Endothelial cell of umbilical vein (primary cell): ENCODE results near the gene PCGF6. TPM values are rescaled to one million over a fixed set of nuclear protein-coding genes. Genes with fewer than 3 reads are reported as not detected.

Experiments used
- BruUV-seq: library from RNA; stranded (reverse); fragments of 400-500 nt; replicated peaks from 2 replicates; lab custom pipeline; 2021; lab: Mats Ljungman, UMichigan
- CTCF ChIA-PET: fragments of 300-600, 350-600 bp; sonication (Branson Sonifier 250); formaldehyde crosslinking; loops from one replicate; lab custom pipeline; 2021; ENCODE audit warnings: antibody characterized with exemption, inconsistent platforms; lab: Charles Lee
- POLR2A ChIA-PET: fragments of 300-600, 350-600 bp; sonication (Branson Sonifier 250); formaldehyde crosslinking; loops from one replicate; lab custom pipeline; 2021; ENCODE audit warnings: antibody characterized with exemption, inconsistent platforms; lab: Charles Lee
- DNase-seq: peaks from one replicate; pipeline ENCODE4 v3.0.0-alpha.2; 2011; ENCODE audit warnings: low read depth, low spot score
- FAIRE-seq: peaks from 2 replicates; lab custom pipeline; 2011; peaks lifted over from hg19 to GRCh38; lab: Jason Lieb, UNC
- H2AFZ ChIP-seq: 2 replicates; pipeline ENCODE4 v1.6.0; 2012; ENCODE audit warnings: low read depth, low read length, control low read depth, inconsistent platforms
- H3K27ac ChIP-seq: 2 replicates; pipeline ENCODE4 v1.5.1; 2011; ENCODE audit warnings: low read depth, mild to moderate bottlenecking, control low read depth, low read length, moderate library complexity; ENCODE audit not compliant: insufficient read depth
- H3K27me3 ChIP-seq, 2 experiments: 2 replicates each; pipeline versions ENCODE4 v1.6.0 to v1.6.1; 2011; ENCODE audit warnings: low read length in 2 of 2, mixed read lengths in 1 of 2; ENCODE audit not compliant: control insufficient read depth in 2 of 2, insufficient read depth in 2 of 2
- H3K36me3 ChIP-seq, 2 experiments: 2 replicates in 1 of 2; 3 replicates in 1 of 2; pipeline ENCODE4 v1.5.1; 2011; ENCODE audit warnings: low read length in 2 of 2, mild to moderate bottlenecking in 1 of 2, moderate library complexity in 1 of 2; ENCODE audit not compliant: control insufficient read depth in 2 of 2, insufficient read depth in 2 of 2; ENCODE audit errors: extremely low read depth in 1 of 2
- H3K4me1 ChIP-seq: 3 replicates; pipeline ENCODE4 v1.5.1; 2011; ENCODE audit warnings: mild to moderate bottlenecking, low read length; ENCODE audit not compliant: control insufficient read depth, insufficient read depth; ENCODE audit errors: extremely low read depth
- H3K4me2 ChIP-seq: 2 replicates; pipeline ENCODE4 v1.6.1; 2011; ENCODE audit warnings: low read length, control low read depth, mixed read lengths; ENCODE audit not compliant: insufficient read depth
- H3K4me3 ChIP-seq, 3 experiments: fragments of 200-600 bp in 1 of 3; sonication (generic), shearing (Covaris generic) in 1 of 3; replicated peaks in 1 of 3; 2 replicates each; pipeline ENCODE4 v1.5.1; 2011 to 2016; ENCODE audit warnings: control low read depth in 3 of 3, low read length in 3 of 3, mild to moderate bottlenecking in 2 of 3, inconsistent platforms in 1 of 3, low read depth in 1 of 3, moderate library complexity in 1 of 3; ENCODE audit not compliant: insufficient read depth in 1 of 3
- H3K79me2 ChIP-seq: 2 replicates; pipeline ENCODE4 v1.6.0; 2012; ENCODE audit warnings: low read length, inconsistent platforms; ENCODE audit not compliant: control insufficient read depth, insufficient read depth
- H3K9ac ChIP-seq: replicated peaks from 2 replicates; pipeline ENCODE3; 2011; ENCODE audit warnings: low read length, control low read depth; ENCODE audit not compliant: insufficient read depth; ENCODE audit errors: extremely low read depth
- H3K9me1 ChIP-seq: replicated peaks from 3 replicates; pipeline ENCODE4 v1.6.0; 2011; ENCODE audit warnings: mild to moderate bottlenecking, low read length; ENCODE audit not compliant: control insufficient read depth, insufficient read depth; ENCODE audit errors: extremely low read depth
- H3K9me3 ChIP-seq: replicated peaks from 2 replicates; pipeline ENCODE4 v1.5.1; 2012; ENCODE audit warnings: low read length, inconsistent platforms; ENCODE audit not compliant: control insufficient read depth, insufficient read depth
- H4K20me1 ChIP-seq: replicated peaks from 2 replicates; pipeline ENCODE3; 2011; ENCODE audit warnings: mild to moderate bottlenecking, low read length; ENCODE audit not compliant: control insufficient read depth, insufficient read depth; ENCODE audit errors: extremely low read depth
- CTCF ChIP-seq, 2 donors: IDR thresholded peaks; 1 replicate in 1 of 2; 2 replicates in 1 of 2; pipeline ENCODE4 v1.5.1; 2011; ENCODE audit warnings: low read length in 2 of 2, mild to moderate bottlenecking in 2 of 2, moderate library complexity in 2 of 2, control low read depth in 1 of 2, inconsistent platforms in 1 of 2, low read depth in 1 of 2; ENCODE audit not compliant: insufficient read depth in 1 of 2; ENCODE audit errors: extremely low read depth in 1 of 2
- EZH2 ChIP-seq: IDR thresholded peaks from 2 replicates; pipeline ENCODE4 v1.6.1; 2012; ENCODE audit warnings: borderline replicate concordance, low read depth, mild to moderate bottlenecking, moderate library complexity, low read length, inconsistent platforms; ENCODE audit not compliant: severe bottlenecking
- FOS ChIP-seq: IDR thresholded peaks from 2 replicates; pipeline ENCODE4 v1.6.1; 2011; ENCODE audit warnings: mild to moderate bottlenecking, low read length, moderate library complexity, borderline replicate concordance; ENCODE audit not compliant: insufficient read depth
- GATA2 ChIP-seq: IDR thresholded peaks from 2 replicates; pipeline ENCODE4 v1.7.0; 2011; ENCODE audit warnings: low read depth, mild to moderate bottlenecking, moderate library complexity, mixed read lengths, low read length; ENCODE audit not compliant: insufficient read length, insufficient read depth
- JUN ChIP-seq: IDR thresholded peaks from 2 replicates; pipeline ENCODE4 v1.6.1; 2011; ENCODE audit warnings: borderline replicate concordance, low read depth; ENCODE audit not compliant: insufficient read length, insufficient read depth
- MAX ChIP-seq: IDR thresholded peaks from 2 replicates; pipeline ENCODE4 v1.6.1; 2011; ENCODE audit not compliant: insufficient read depth, insufficient read length
- MYC ChIP-seq: IDR thresholded peaks from one replicate; pipeline ENCODE4 v1.6.1; 2011; ENCODE audit warnings: mild to moderate bottlenecking, low read depth, low read length
- POLR2A ChIP-seq: IDR thresholded peaks from 2 replicates; pipeline ENCODE4 v1.6.1; 2012; ENCODE audit warnings: low read depth, mild to moderate bottlenecking, control low read depth, low read length
- POLR2AphosphoS5 ChIP-seq: IDR thresholded peaks from 2 replicates; pipeline ENCODE4 v1.6.1; 2012; ENCODE audit warnings: low read depth, mild to moderate bottlenecking, control low read depth, low read length, moderate library complexity; ENCODE audit not compliant: insufficient read depth
- dilution Hi-C: fragments of 300-500 bp; cut with MboI; formaldehyde crosslinking; loops from one replicate; pipeline ENCODE4 v1.15.0; 2019; ENCODE audit warnings: low sequenced_read_pairs; ENCODE audit not compliant: extremely low pct_ligation_motif_present
- intact Hi-C: fragments of 100-400 bp; cut with micrococcal nuclease; formaldehyde crosslinking; loops from one replicate; pipeline ENCODE4 v1.10.0; 2022
- polyA plus RNA-seq, 4 experiments: library from polyadenylated mRNA; depleted of rRNA in 3 of 4; stranded (reverse) in 3 of 4; unstranded in 1 of 4; fragments of >200 nt; gene quantifications; 2 replicates each; pipeline versions ENCODE4 v1.2.1 to v1.2.3, GENCODE V29; 2011 to 2012; ENCODE audit warnings: missing spikeins in 1 of 4
- total RNA-seq: library from RNA; stranded (reverse); gene quantifications from 2 replicates; pipeline ENCODE4 v1.2.3, GENCODE V29; 2021

Gene PCGF6
- total and polyA plus RNA-seq, 2 donors (not counting 3 experiments of a cell fraction or from before 2014, with no cell fraction given) = 3.8 to 11.3 TPM

- H3K27me3 ChIP-seq = no peaks in the 10 kb centered on the region
- dilution Hi-C loops = no loop called here
- POLR2A ChIA-PET = no interaction called here
These were observed 31.8 kb upstream of the PCGF6 start for GRCh38 chr10:103382769-103383168.

More at GRCh38 chr10:103382769-103383168, 31.8 kb upstream of the PCGF6 start:
- H3K9me3 ChIP-seq = no peaks in the 10 kb centered on the region
- no TSS peak for BruUV-seq
- no peaks in the 10 kb centered on the region for H4K20me1 ChIP-seq
- FAIRE-seq = no peak
- H3K9ac ChIP-seq = no peak overlapping the region
- no peaks in the 10 kb centered on the region for H3K4me1 ChIP-seq
- no peak overlapping the region for H3K27ac ChIP-seq
- no peak overlapping the region for H2AFZ ChIP-seq
- peaks cover 2% of the 10 kb centered on the region in 2 experiments for H3K36me3 ChIP-seq
- intact Hi-C loops = no loop called here
- DNase-seq = no peak
- no peak overlapping the region for H3K4me3 ChIP-seq
- TF ChIP-seq POLR2AphosphoS5 (no peak), EZH2 (no peak), MYC (no peak), GATA2 (no peak), JUN (no peak), CTCF (IDR thresholded peaks at IDR 0.05; ENCODE audit: extremely low read depth in 1 of 2, insufficient read depth in 1 of 2, low read depth in 1 of 2, low read length in 2 of 2) (no peak), FOS (no peak), MAX (no peak), POLR2A (no peak)
- CTCF ChIA-PET = interaction anchor here (0.6 kb wide), 1 partner anchor 12 kb away, joined by 4 read pairs; no protein-coding TSS in a partner anchor
- H3K4me2 ChIP-seq = no peak overlapping the region
- no peaks in the 10 kb centered on the region for H3K79me2 ChIP-seq
- H3K9me1 ChIP-seq = no peaks in the 10 kb centered on the region
